Measurements from ENCODE around the gene CLTCL1.

Gene CLTCL1

DNA sequence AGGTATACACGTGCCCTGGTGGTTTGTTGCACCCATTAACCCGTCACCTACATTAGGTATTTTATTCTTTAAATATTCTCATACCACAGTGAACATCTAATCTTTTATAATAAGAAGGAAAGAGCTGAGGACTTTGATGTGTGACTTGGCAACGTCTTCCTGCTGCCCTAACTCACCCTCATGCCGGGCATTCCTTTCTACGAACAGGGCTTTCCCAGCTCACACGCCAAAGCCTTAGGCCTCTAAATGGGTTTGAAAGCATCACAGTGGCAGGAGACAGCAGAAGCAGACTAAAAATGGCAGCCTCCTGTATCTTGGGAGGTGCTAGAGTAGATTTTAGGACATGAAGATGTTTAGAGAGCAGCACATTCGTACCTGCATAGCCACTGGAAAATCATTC, 52.6 kb downstream of the CLTCL1 start:
- no peak overlapping the region for H3K27ac ChIP-seq
- TF ChIP-seq, protein P1, sequence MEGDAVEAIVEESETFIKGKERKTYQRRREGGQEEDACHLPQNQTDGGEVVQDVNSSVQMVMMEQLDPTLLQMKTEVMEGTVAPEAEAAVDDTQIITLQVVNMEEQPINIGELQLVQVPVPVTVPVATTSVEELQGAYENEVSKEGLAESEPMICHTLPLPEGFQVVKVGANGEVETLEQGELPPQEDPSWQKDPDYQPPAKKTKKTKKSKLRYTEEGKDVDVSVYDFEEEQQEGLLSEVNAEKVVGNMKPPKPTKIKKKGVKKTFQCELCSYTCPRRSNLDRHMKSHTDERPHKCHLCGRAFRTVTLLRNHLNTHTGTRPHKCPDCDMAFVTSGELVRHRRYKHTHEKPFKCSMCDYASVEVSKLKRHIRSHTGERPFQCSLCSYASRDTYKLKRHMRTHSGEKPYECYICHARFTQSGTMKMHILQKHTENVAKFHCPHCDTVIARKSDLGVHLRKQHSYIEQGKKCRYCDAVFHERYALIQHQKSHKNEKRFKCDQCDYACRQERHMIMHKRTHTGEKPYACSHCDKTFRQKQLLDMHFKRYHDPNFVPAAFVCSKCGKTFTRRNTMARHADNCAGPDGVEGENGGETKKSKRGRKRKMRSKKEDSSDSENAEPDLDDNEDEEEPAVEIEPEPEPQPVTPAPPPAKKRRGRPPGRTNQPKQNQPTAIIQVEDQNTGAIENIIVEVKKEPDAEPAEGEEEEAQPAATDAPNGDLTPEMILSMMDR (conservative IDR thresholded peaks at IDR 0.05) = no peak

DNA sequence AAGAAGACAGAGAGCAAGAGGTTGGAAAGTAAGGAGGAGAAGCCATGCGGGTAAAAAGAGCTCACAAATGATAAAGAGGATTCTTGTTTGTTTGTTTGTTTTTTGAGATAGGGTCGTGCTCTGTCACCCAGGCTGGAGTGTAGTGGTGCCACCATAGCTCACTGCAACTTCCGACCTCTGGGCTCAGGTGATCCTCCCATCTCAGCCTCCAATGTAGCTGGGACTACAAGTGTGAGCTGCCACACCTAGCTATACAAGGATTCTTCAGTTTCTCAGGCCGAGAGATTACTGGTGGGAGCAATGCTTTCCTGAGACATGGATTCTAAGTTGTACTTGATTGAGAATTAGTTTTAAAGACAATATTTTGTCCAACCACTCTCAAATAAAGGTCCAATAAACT, 55.6 kb downstream of the CLTCL1 start:
- peak overlapping the region; percentile 18; the same call in 1 of the 2 replicates for H3K27ac ChIP-seq
- TF ChIP-seq, protein P1 (conservative IDR thresholded peaks at IDR 0.05) = no peak

DNA sequence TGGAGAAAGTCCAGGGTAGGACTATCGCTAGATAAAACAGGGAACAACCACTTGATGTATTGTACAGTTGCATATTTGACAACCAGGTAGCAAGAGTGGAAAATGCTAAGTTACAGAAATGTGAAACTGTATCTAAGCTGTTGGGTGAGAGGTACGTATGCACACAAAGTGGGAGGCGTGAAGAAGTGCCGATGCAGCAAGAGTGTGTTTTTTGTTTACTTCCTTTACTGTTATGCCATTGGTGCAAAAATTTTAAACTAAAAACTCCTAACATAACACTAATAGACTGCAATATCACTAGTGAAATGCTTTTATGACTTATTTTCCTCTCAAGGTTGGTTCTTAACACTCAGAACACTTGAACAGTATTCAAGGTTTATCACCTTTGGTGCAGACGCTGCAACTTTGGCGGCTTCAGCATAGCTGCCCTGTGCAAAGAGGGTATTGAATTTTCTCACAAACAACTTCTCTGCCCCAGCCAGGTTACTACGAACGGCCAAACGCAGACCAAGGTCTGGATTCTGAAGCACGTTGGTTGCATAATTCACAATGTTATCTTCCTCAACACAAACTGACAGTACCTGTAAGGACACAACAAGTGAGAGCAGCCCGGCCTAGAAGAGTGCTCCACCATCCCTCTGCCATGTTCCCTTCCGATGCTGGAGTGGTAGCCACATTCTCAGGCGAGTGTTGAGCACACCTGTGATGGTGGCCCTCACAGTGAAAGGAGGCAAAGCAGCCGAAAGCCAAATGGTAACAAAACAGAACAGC, 57.2 kb downstream of the CLTCL1 start:
- H3K27ac ChIP-seq = no peak overlapping the region
- TF ChIP-seq, protein P1 (conservative IDR thresholded peaks at IDR 0.05) = no peak

DNA sequence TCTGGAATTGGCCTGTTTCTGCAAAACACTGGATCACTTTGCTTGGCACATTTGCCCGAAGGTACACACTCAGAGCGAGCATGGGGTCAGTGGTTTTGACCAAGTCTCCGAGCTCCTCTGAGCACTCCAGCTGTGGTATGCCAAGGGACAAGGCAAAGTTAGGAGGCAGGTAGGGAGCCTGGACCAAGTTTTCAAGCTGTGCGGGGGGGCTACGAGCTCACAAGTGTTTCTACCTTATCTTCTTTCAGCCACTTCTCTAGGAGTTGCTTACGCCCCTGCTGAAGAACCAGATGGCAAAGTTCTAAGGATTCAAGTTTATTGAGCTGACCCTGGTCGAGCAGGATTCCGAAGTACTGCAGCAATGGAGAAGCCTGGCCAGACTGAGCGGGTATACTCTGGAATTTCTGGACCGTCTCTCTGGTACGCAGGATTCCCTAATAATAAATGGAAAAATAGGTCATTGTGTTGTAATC, 58.3 kb downstream of the CLTCL1 start:
- H3K27ac ChIP-seq = no peak overlapping the region
- TF ChIP-seq, protein P1 (conservative IDR thresholded peaks at IDR 0.05) = no peak

DNA sequence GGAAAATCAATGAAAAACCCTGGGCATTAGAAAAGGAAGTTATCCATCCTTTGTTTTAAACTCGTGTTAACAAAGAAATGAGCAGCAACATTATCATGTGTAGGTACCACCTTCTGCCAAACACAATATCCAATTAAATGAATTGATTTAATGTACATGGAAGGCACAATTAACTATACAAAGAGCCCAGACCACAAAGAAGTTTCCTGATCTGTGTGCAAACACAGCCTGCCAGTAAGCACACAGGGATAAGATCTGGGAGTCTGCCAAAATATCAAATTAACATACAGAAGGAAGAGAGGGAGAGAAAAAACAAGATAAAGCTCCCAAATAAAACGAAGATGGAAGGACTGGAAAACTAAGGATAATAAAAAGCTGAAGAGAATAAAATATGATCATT, 58.9 kb downstream of the CLTCL1 start:
- no peak overlapping the region for H3K27ac ChIP-seq
- TF ChIP-seq, protein P1 (conservative IDR thresholded peaks at IDR 0.05) = no peak

DNA sequence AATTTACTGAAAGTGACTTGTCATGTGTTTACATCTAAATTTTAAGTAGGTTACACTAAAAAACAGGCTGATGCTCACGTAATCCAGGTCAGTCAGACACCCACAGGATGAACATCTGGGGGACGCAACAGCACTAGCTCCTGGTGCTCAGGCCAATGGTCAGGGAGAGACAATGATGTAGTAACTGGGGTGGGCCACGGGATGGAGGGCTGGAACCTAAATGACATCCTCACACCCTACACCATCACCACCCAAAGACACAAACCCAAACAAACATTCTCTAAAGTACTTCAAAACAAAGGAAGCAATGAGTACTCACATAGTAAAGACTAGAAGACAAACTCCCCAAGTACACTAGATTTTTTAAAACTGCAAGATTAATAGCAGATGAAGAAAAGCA, 59.5 kb downstream of the CLTCL1 start:
- no peak overlapping the region for H3K27ac ChIP-seq
- TF ChIP-seq, protein P1 (conservative IDR thresholded peaks at IDR 0.05) = no peak

DNA sequence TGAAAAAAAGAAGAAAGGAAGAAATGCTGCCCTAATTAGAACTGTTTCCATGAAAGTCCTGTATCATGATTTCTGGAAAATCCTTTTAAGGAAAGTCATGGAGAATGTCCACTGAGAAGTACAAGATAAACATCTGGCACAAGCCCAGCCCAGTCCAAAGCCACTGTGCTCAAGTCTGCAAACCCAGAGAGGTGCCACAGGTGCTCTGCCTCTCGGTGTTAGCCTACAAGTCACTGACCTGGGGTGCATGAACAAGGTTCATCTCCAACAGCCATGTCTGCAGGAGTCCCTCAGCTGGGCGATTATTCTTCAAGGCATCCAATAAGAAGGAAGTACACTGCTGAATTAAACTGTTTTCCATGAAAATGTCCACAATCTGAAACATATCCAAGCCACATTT, 61.9 kb downstream of the CLTCL1 start:
- TF ChIP-seq, protein P1 (conservative IDR thresholded peaks at IDR 0.05) = no peak
- no peak overlapping the region for H3K27ac ChIP-seq
